Transverse colon (tissue), 4 donors: ENCODE data around the gene EML4.

ENCODE experiments used
- CTCF ChIP-seq, 5 experiments: fragments of 200-600 bp in 3 of 5; fragments of 450-650 bp in 2 of 5; sonication (generic) in 3 of 5; IDR thresholded peaks; 1 replicate in 2 of 5; 2 replicates in 3 of 5; pipeline ENCODE4 v1.5.1; 2016 to 2017; ENCODE audit warnings: antibody characterized with exemption in 5 of 5, inconsistent platforms in 3 of 5, mild to moderate bottlenecking in 2 of 5, moderate library complexity in 1 of 5
- EP300 ChIP-seq: sonication (generic); formaldehyde crosslinking; IDR thresholded peaks from one replicate; pipeline ENCODE4 v1.6.1; 2017; ENCODE audit warnings: antibody characterized with exemption, low read depth
- POLR2A ChIP-seq: fragments of 450-650 bp; IDR thresholded peaks from one replicate; pipeline ENCODE4 v1.6.1; 2016; ENCODE audit warnings: antibody characterized with exemption, mild to moderate bottlenecking, moderate library complexity
- POLR2AphosphoS5 ChIP-seq, 3 donors: sonication (generic); formaldehyde crosslinking; IDR thresholded peaks; one replicate each; pipeline ENCODE4 v1.6.1; 2016; ENCODE audit warnings: antibody characterized with exemption in 3 of 3

- no peak for TF ChIP-seq POLR2AphosphoS5 (IDR thresholded peaks at IDR 0.05)
- TF ChIP-seq CTCF (IDR thresholded peaks at IDR 0.05): no peak
- TF ChIP-seq POLR2A: no peak
- no peak for TF ChIP-seq EP300
Measured at GRCh38 chr2:42359965-42360483, 190.9 kb downstream of the EML4 start.
